ENCODE results near the gene GPR39.

Gene GPR39

GRCh38 chr2:132620115-132620514 lies 203.5 kb downstream of the GPR39 start:
- H3K36me3 Mint-ChIP-seq (ENCODE audit: low read depth) = no peaks in the 10 kb centered on the region
- peaks cover 27% of the 10 kb centered on the region for H3K4me1 Mint-ChIP-seq
- no peaks in the 10 kb centered on the region for H3K9me3 Mint-ChIP-seq
- no peak overlapping the region for H3K4me3 Mint-ChIP-seq
- no peak for TF ChIP-seq CTCF (IDR thresholded peaks at IDR 0.05)
- DNase-seq = no peak
- H3K27ac Mint-ChIP-seq = peak overlapping the region; percentile 26
- H3K27me3 Mint-ChIP-seq (ENCODE audit: low read depth, poor library complexity) = peaks cover 6% of the 10 kb centered on the region

GRCh38 chr2:132621131-132621875 lies 204.7 kb downstream of the GPR39 start:
- no peak for DNase-seq
- no peak overlapping the region for H3K27ac Mint-ChIP-seq
- H3K4me3 Mint-ChIP-seq = no peak overlapping the region
- H3K9me3 Mint-ChIP-seq = no peaks in the 10 kb centered on the region
- no peaks in the 10 kb centered on the region for H3K36me3 Mint-ChIP-seq (ENCODE audit: low read depth)
- no peak for TF ChIP-seq CTCF (IDR thresholded peaks at IDR 0.05)
- H3K27me3 Mint-ChIP-seq (ENCODE audit: low read depth, poor library complexity) = peaks cover 7% of the 10 kb centered on the region
- peaks cover 17% of the 10 kb centered on the region for H3K4me1 Mint-ChIP-seq

GRCh38 chr2:132623096-132623839 lies 206.7 kb downstream of the GPR39 start:
- no peak overlapping the region for H3K4me3 Mint-ChIP-seq
- H3K36me3 Mint-ChIP-seq (ENCODE audit: low read depth) = no peaks in the 10 kb centered on the region
- H3K4me1 Mint-ChIP-seq = peaks cover 12% of the 10 kb centered on the region
- H3K27me3 Mint-ChIP-seq (ENCODE audit: low read depth, poor library complexity) = peaks cover 3% of the 10 kb centered on the region
- no peak overlapping the region for H3K27ac Mint-ChIP-seq
- no peaks in the 10 kb centered on the region for H3K9me3 Mint-ChIP-seq
- no peak for TF ChIP-seq CTCF (IDR thresholded peaks at IDR 0.05)
- DNase-seq = no peak

GRCh38 chr2:132627536-132627935 lies 210.9 kb downstream of the GPR39 start:
- H3K4me1 Mint-ChIP-seq = peaks cover 9% of the 10 kb centered on the region
- no peak for TF ChIP-seq CTCF (IDR thresholded peaks at IDR 0.05)
- DNase-seq = no peak
- no peaks in the 10 kb centered on the region for H3K36me3 Mint-ChIP-seq (ENCODE audit: low read depth)
- no peaks in the 10 kb centered on the region for H3K9me3 Mint-ChIP-seq
- H3K27ac Mint-ChIP-seq = no peak overlapping the region
- H3K4me3 Mint-ChIP-seq = no peak overlapping the region
- peaks cover 7% of the 10 kb centered on the region for H3K27me3 Mint-ChIP-seq (ENCODE audit: low read depth, poor library complexity)

GRCh38 chr2:132632000-132632649 lies 215.5 kb downstream of the GPR39 start:
- H3K9me3 Mint-ChIP-seq = no peaks in the 10 kb centered on the region
- H3K27me3 Mint-ChIP-seq (ENCODE audit: low read depth, poor library complexity) = peaks cover 8% of the 10 kb centered on the region
- H3K27ac Mint-ChIP-seq = no peak overlapping the region
- H3K36me3 Mint-ChIP-seq (ENCODE audit: low read depth) = no peaks in the 10 kb centered on the region
- TF ChIP-seq CTCF (IDR thresholded peaks at IDR 0.05) = no peak
- no peak for DNase-seq
- peaks cover 10% of the 10 kb centered on the region for H3K4me1 Mint-ChIP-seq
- no peak overlapping the region for H3K4me3 Mint-ChIP-seq
